GM21528 (cell line): ENCODE data around the gene NAA38.
A peak's percentile ranks its signal among the peaks of the same experiment; 100 is the strongest.

Experiments
- ATAC-seq: cut with Tn5 transposase; IDR thresholded peaks from one replicate; pipeline ENCODE4 v1.9.1; 2021; ENCODE audit warnings: mild to moderate bottlenecking, moderate library complexity; ENCODE audit not compliant: unreplicated experiment, low FRiP score

Gene NAA38, protein sequence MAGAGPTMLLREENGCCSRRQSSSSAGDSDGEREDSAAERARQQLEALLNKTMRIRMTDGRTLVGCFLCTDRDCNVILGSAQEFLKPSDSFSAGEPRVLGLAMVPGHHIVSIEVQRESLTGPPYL

DNA sequence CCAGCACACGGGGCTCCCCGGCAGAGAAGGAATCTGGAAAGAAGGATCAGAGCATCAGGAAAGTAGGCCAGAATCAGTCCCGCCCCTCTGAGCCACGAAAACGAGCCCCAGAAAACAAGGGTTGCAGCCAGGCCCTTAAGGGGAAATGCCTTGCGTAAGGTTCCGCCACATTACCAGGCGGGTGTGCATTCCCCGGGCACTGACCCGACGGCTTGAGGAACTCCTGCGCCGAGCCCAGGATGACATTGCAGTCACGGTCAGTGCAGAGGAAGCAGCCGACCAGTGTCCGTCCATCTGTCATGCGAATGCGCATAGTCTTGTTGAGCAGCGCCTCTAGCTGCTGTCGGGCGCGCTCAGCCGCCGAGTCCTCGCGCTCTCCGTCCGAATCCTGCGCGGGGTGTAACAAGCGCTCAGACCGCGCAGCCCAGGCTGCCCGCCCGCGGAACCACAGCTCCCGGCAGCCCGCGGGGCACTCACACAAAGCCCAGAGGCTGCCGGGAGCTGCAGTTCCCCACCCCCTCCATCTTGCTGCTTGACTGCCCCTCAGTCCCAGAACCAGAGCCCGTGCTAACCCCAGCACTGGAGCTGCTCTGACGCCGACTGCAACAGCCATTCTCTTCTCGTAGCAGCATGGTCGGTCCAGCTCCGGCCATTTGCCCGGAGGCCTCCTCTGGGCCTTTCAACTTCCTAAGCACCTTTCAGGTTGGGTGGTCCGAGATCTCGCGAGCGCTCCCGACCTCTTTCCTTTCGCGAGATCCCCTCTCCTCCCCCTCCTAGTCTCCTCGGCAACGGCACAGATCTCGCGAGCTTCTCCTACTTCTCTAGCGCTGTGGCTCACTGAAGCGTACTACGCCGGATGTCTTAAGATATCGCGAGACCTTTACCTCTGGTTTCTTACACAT is at the start of gene NAA38:
Gene NAA38 (minus strand): TSS at position 749 of the 902 bp plus-strand sequence. CDS start 96 bp downstream, at position 653.
- peak; percentile 74 for ATAC-seq

DNA sequence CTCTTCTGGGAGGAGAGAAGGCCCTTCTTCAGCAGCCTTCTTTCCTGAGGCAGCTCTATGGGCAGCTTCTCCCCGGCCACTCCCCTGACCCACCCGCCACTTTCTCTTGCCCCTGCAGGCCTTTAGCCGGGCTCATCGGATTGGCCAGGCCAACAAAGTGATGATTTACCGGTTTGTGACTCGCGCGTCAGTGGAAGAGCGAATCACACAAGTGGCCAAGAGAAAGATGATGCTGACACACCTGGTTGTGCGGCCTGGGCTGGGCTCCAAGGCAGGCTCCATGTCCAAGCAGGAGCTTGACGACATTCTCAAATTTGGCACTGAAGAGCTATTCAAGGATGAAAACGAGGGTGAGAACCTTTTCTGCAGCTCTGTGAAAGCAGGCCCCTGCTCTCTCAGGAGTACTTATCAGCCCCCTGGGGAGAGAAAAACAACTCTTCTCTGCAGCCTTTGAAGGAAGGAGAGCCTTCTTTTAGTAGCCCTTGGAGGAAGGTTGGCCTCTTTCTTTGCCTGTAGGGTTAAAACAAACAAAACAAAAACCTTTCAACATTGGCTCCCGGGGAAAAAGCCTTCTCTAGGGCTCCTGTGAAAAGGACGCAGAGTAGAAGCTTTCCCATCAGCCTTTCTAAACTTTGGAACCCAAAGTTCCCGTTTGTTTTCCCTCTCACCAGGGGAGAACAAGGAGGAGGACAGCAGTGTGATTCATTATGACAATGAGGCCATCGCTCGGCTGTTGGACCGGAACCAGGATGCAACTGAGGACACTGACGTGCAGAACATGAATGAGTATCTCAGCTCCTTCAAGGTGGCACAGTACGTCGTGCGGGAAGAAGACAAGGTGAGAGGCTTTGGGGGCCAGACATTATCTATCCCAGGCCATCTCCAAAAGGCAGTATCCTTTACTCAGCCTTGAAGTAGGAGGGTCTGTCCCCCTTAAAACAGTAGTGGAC is 46.1 kb upstream of the NAA38 start:
- ATAC-seq = no peak

DNA sequence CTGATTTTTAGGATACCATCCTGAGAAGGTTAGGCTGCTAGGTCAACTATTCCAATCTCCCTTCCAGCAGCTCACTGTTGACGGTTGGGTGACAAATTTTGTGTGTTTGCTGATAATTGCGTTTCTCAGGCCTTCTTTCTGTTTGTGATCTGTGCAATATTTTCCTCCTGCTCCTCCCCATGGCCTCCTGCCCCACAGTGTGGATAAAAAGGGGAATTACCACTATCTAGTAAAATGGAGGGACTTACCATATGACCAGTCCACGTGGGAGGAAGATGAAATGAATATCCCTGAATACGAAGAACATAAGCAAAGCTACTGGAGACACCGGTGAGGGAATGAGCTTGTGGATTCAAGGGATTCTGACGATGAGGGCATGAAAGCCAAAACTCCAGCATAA is 40.4 kb upstream of the NAA38 start:
- no peak for ATAC-seq

DNA sequence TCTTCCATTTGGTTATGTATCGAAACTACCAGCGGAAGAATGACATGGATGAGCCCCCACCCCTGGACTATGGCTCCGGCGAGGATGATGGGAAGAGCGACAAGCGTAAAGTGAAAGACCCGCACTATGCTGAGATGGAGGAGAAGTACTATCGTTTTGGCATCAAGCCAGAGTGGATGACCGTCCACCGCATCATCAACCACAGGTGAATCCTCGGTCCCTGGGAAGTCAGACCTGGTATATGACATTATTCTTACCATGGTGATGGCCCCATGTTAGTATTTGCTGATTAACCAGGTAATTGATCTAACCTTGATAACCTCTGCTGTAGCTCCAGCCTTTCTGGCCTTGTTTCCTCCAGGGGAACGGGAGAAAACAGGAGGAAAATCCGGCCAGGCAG is 39.7 kb upstream of the NAA38 start:
- no peak for ATAC-seq

DNA sequence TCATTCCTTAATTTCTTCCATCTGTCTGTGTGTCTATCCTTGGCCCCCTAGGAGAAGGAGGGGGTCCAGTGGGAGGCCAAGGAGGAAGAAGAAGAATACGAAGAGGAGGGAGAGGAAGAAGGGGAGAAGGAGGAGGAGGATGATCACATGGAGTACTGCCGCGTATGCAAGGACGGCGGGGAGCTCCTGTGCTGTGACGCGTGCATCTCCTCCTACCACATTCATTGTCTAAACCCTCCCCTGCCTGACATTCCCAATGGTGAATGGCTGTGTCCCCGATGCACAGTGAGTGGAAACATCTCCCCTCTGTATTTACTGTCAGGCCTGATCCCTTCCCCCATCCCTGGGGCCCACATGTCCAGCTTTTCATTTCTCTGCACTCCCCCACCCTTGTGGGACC is 37.5 kb upstream of the NAA38 start:
- no peak for ATAC-seq

DNA sequence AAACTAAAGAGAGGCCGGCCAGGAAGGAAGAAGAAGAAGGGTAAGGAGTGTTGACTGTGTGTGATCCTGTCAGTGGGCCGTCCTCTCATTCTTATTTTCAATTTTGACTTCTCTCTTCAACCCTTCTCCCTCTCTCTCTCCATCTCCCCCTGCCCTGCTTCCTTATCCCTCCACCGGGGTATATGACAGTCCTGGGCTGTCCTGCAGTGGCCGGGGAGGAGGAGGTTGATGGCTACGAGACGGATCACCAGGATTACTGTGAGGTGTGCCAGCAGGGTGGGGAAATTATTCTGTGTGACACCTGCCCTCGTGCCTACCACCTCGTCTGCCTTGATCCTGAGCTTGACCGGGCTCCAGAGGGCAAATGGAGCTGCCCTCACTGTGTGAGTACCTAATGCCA is 36.9 kb upstream of the NAA38 start:
- ATAC-seq = no peak

DNA sequence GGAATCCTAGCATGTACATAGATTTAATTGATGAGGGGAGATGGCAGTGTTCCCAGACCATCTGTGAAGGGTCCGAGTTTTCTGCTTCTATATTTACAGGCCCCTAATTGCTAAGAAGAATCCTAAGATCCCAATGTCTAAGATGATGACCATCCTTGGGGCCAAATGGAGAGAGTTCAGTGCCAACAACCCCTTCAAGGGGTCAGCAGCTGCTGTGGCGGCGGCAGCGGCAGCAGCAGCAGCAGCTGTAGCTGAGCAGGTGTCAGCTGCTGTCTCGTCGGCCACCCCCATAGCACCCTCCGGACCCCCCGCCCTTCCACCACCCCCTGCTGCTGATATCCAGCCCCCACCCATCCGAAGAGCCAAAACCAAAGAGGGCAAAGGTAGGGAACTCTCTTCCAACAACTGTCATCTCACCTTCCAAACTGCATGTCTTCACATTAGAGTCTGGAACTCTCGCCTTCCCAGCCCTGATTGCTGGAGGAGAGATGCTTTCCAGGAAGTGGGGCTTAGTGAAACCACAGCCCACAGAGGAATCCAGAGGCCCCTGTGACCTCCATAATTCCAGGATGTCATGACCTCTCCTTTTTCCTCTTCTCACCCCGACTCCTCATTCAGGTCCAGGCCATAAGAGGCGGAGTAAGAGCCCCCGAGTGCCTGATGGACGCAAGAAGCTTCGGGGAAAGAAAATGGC is 36.0 kb upstream of the NAA38 start:
- ATAC-seq = no peak

DNA sequence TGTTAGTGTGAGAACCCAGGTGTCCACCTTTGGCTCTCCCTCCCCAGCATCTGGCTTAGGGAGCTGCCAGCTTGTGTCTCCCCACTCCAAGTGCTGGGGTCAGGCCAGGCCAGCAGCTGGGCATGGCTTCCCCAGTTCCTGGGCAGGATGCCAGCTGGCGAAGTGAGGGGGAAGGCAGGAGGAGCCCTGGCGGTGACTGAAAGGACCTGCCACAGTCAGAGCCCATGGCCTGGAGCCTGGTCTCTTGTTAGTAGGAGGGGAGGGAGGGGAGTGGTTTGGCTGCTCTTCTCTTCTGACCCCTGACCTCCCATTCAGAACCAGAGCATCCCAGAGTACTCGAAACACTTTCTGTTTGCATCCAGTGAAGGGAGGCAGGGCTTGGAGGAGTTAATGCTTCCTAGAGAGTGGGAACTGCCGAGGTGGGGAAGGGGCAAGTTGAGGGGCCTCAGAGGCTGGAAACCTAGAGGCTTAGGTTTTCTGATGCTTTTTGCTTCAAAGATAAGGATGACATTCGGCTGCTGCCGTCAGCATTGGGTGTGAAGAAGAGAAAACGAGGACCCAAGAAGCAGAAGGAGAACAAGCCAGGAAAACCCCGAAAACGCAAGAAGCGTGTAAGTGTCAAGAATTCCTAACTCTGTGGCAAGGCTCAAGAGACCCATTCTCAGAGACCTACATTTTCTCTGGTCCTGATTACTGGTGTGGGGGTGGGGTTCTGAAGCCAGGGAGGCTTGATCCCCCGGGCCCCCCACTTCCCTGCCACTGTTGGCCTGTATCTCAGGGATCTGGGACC is 32.0 kb upstream of the NAA38 start:
- ATAC-seq = no peak

DNA sequence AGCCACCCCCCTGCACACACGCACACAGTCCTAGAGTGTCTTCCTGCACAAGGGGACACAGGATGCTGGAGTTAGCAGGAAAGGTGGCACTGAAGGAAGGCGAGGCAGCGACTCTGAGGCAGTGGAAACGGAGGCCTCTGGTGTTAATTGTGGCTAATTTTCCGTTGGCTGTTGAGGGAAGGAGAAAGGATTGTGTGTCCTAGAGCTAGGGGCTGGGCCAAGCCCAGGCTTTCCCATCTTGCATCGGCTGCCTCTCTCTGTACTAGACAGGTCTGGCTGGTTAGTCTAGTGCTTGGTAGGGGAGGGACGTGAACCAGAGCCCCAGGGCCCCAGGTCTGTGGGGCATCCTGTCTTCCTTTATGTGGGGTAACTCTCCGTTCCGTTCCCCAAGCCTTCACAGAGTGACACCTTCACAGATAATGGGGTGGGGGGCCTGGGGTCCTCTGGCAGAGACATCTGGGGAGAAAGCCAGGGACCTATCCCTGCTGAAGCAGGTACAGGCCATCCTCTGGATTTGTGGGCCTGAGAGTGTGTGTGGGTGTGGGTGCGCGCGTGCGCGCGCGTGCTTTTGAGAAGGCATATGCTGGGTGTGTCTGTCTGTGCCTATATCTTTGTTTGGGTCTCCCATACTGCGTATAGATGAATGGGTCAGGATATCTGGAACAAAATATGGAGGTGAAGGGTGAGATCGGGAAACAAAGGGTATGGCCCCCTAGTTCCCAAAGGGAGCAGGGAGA is 31.0 kb upstream of the NAA38 start, which contains the start of gene CHD3:
Gene CHD3 (plus strand): TSS at position 606 of the 737 bp plus-strand sequence. CDS start 212 bp downstream, outside the sequence.
- no peak for ATAC-seq

DNA sequence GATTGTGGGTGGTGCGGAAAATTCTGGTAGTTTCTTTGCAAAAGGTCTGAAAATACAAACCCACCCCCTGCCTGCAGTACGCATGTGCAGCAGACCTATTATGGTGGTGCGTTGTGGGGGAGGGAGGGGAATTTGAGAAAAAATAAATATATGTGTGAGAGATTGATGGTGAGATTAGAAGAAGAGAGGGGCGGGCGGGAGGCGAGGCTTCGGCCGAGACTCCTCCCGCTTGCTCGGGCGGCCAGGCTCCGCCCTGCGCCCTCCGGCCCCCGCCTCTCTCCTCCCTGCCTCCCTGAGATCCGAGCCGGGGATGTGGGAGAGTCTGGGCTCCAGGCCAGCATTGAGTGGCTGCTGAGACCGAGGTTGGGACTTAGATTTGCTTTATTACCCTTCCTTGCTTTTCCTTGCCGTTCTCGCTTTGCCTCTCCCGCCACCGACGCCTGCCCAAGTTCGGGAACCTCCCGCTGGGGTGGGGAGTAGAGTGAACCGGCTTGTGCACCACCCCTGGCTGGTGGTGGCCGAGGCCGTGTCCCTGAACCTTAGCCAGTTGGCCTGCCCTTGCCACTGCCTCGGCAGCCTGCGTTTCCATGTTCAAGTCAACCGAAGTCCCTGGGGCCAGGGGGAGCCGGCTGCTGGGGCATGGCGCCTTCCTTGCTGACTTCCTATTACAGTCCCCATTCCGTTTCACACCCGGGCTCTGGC is 30.3 kb upstream of the NAA38 start:
- peak; percentile 58 for ATAC-seq

DNA sequence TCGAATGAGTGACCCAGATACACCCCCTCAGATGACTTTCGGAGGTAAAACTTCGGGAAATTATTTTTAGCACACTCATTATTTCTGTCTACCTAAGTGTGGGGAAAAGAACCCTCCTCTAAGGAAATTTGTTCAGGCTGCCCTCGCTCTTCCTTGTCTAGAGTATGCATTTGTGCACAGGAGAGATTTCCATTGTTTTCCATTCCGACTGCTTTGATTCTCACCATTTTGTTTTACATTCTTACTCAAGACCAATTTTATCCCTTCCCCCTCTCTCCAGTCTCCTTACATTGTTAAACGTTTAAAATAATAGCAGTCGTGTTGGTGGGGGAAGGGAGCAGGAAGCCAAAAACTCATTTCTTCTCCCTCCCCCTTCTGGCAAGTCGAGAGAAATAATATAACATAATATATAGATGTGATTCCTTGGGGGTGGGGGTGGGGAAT is 29.7 kb upstream of the NAA38 start:
- ATAC-seq = peak; percentile 1

DNA sequence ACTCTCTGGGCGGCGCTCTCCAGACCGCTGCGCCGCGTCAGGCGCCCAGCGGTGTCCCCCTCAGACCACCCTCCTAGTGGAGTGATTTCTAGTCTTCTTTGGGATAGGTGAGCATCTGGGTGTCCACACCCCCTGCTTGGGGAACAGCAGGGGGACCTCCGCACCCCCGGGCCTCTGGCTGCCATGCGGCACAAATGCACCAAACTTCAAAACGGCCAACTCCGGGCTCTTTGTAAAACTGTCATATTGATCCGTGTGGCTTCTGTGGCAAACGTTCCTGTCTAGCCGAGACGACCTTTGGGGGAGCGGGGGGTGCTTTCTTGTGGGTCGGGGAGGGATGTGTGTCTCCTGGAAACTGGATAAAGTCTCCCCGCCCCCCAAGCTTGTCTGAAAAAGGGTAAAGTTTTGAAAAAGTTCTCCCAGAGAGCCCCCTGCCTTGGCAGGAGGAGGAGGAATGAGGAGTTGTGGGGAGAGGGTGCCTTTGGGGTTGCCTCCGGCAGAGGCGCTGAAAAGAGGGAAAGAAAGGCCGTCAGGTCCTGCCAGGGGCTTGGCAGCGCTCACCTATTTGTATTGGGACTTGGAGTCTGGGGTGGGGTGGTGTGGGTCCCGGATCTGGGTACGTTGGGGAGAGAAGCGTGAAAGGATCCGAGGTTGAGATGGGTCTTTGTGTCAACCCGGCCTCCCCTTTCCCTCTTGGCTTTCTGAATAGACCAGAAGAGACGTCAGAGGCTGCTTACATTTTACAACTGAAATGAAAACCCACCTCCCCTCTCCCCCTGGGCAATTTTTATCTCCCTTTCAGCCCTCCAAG is 29.1 kb upstream of the NAA38 start:
- no peak for ATAC-seq

DNA sequence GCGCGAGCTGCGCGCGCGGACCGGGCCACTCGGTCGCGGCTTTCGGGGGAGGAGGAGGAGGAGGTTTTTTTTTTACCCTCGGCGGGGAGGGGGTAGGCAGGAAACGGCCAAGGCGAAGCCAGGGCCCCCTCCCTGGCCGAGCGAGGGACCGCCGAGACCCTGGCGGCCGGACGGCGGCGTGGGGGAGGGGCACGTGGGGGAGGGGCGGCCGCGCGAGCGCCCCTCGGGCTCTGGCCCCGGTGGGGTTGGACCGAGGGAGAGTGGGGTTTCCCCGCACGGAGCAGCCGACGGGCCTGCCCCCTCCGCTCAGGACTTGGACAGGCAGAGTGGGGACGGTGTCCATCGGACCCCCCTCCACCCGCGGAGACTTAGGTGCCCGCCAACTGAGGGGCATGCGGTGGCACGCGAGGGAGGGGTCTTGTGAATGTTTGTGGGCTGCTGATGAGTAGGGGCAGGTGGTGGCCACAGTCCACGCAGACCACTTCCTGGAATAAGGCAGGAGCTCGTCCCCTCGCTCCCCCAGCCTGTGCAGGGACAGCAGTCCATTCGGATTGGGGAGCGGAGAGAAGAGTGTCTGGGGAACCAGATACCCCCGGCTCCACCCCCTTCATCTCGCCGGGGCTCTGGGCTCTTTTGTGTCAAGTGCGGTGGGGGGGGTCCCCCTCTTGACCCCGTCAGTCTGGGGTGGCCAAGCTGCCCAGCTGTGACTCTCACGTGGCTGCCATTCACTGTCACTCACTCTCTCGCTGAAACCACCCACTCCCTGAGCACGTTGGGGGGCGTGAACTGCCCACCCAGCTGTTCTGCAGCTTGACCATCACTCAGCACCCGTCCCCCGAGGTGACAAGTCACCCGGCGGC is 28.2 kb upstream of the NAA38 start:
- ATAC-seq = no peak

DNA sequence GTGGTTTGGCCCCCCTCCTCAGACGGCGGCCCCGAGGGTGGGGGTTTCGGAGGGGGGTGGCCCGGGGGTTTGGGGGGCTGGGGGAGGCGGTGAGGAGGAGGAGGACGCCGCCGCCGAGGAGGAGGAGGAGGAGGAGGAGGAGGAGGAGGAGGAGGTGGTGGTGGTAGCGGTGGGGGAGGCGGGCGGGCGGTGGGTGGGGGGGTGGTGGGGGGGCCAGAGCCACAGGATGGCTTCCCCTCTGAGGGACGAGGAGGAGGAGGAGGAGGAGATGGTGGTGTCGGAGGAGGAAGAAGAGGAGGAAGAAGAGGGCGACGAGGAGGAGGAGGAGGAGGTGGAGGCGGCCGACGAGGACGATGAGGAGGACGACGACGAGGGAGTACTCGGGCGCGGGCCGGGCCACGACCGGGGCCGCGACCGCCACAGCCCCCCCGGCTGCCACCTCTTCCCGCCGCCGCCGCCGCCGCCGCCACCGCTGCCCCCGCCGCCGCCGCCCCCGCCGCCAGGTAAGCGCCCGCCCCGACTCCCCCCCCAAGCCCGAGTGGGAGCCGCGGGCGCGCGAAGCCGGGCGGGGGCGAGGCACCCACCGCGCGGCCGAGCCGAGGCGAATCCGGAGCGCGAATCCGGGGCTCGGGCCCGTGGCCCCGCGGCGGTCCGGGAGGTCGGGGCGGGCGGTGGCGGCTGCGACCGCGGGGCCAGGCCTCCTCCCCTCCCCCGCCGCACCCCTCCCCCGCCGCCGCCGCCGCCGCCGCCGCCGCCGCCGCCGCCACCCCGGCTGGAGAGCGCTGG is 27.4 kb upstream of the NAA38 start:
- no peak for ATAC-seq

DNA sequence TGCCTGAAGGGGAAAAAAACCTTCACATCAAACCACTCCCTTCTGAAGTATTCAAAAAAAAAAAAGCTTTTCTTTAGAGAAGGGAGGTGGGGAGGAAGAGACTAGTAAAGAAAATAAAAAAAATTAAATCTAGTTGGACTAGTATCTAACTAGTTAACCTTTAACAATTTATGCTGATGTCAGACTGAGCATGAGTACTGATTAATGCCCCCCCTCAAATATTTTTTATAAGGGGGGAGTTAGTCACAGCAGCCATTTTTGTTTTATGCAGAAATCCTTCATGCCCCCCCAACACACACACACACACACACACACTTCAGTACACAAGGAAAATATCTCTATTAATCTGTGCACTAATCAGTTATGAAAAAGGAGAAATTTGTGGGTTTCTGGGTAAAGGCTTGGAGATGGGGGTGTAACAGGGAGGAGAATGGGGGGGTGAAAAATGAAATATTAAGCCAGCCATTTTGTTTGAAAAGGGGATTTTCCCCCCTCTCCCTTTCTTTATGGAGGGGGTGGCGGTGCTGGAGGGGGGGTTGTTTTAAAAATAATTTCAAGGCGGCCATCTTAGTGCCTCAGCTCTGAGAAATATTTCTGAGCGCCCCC is 26.5 kb upstream of the NAA38 start:
- no peak for ATAC-seq
